Head of caudate nucleus (tissue), 42 donors: ENCODE results near the gene FAM193A.
"Not testable (repeated sequence)": the region's sequence is repeated elsewhere in the genome, so short reads cannot be mapped to it uniquely, and the experiment has no call there.

Experiments
- DNase-seq, 42 donors: peaks; one replicate each; pipeline versions ENCODE4 v3.0.0 to v3.0.0-alpha.2; 2020 to 2021; ENCODE audit warnings: mixed read lengths in 7 of 42
- intact Hi-C: fragments of 100-400 bp; cut with DNase I; formaldehyde crosslinking; loops from one replicate; pipeline ENCODE4 v1.15.0; 2022

The FAM193A gene

GRCh38 chr4:2780643-2781042, 244.2 kb downstream of the FAM193A start:
- peak in 1 of 42 donors; percentile 4 for DNase-seq
- intact Hi-C loops = not testable (repeated sequence)

- intact Hi-C loops = no loop called here
- DNase-seq = peak in 1 of 42 donors; percentile 7
Measured at GRCh38 chr4:2781911-2782310, 245.5 kb downstream of the FAM193A start.
